Panc1 (cell line): ENCODE data around the gene NYAP2.

Experiments
- CTCF ChIP-seq: fragments of 450-650 bp; IDR thresholded peaks from 2 replicates; pipeline ENCODE4 v1.5.1; 2017; ENCODE audit warnings: mild to moderate bottlenecking
- SIN3A ChIP-seq: IDR thresholded peaks from 2 replicates; pipeline ENCODE4 v1.6.1; 2012; ENCODE audit warnings: low read depth, mild to moderate bottlenecking, low read length, moderate library complexity, borderline replicate concordance; ENCODE audit not compliant: insufficient read depth
- TCF7L2 ChIP-seq: IDR thresholded peaks from 2 replicates; pipeline ENCODE4 v1.6.1; 2011; ENCODE audit warnings: mild to moderate bottlenecking, low read depth, low read length, inconsistent platforms
- TF ChIP-seq, protein P1 (sequence below), 2 experiments: IDR thresholded peaks; 2 replicates each; pipeline ENCODE4 v1.6.1; 2011 to 2012; ENCODE audit warnings: low read depth in 2 of 2, control low read depth in 1 of 2, low read length in 1 of 2, mild to moderate bottlenecking in 1 of 2, moderate library complexity in 1 of 2; ENCODE audit not compliant: insufficient read depth in 1 of 2

- no peak for TF ChIP-seq CTCF
- TF ChIP-seq TCF7L2, result no peak
- TF ChIP-seq, protein P1, sequence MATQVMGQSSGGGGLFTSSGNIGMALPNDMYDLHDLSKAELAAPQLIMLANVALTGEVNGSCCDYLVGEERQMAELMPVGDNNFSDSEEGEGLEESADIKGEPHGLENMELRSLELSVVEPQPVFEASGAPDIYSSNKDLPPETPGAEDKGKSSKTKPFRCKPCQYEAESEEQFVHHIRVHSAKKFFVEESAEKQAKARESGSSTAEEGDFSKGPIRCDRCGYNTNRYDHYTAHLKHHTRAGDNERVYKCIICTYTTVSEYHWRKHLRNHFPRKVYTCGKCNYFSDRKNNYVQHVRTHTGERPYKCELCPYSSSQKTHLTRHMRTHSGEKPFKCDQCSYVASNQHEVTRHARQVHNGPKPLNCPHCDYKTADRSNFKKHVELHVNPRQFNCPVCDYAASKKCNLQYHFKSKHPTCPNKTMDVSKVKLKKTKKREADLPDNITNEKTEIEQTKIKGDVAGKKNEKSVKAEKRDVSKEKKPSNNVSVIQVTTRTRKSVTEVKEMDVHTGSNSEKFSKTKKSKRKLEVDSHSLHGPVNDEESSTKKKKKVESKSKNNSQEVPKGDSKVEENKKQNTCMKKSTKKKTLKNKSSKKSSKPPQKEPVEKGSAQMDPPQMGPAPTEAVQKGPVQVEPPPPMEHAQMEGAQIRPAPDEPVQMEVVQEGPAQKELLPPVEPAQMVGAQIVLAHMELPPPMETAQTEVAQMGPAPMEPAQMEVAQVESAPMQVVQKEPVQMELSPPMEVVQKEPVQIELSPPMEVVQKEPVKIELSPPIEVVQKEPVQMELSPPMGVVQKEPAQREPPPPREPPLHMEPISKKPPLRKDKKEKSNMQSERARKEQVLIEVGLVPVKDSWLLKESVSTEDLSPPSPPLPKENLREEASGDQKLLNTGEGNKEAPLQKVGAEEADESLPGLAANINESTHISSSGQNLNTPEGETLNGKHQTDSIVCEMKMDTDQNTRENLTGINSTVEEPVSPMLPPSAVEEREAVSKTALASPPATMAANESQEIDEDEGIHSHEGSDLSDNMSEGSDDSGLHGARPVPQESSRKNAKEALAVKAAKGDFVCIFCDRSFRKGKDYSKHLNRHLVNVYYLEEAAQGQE (IDR thresholded peaks at IDR 0.05; ENCODE audit: insufficient read depth in 1 of 2, low read depth in 2 of 2, low read length in 1 of 2), result no peak
- TF ChIP-seq SIN3A, result no peak
Measured at GRCh38 chr2:225413786-225414185, 14.3 kb downstream of the NYAP2 start.
